Lower leg skin (tissue), 3 donors: ENCODE results near the gene DSTN.

Source experiments
- CTCF ChIP-seq, 3 donors: fragments of 450-650 bp; IDR thresholded peaks; one replicate each; pipeline ENCODE4 v1.5.1; 2016; ENCODE audit warnings: antibody characterized with exemption in 3 of 3, mild to moderate bottlenecking in 3 of 3, moderate library complexity in 2 of 3
- POLR2A ChIP-seq, 2 donors: fragments of 450-650 bp; IDR thresholded peaks; one replicate each; pipeline ENCODE4 v1.6.1; 2016 to 2017; ENCODE audit warnings: antibody characterized with exemption in 2 of 2, mild to moderate bottlenecking in 1 of 2, moderate library complexity in 1 of 2

- TF ChIP-seq CTCF (IDR thresholded peaks at IDR 0.05) (no peak), POLR2A (IDR thresholded peaks at IDR 0.05) (peak in 1 of 2 donors; percentile 47)
Observed at GRCh38 chr20:17569616-17570346, at the start of gene DSTN.
